GM12878 (cell line): ENCODE results near the gene DIRAS2. TPM values are rescaled to one million over a fixed set of nuclear protein-coding genes. Genes with fewer than 3 reads are reported as not detected.

Source experiments
- ATAC-seq: fragments of 200-7000 bp; cut with Tn5 transposase; 3 replicates; pipeline ENCODE4 v1.9.1; 2020; ENCODE audit warnings: mild to moderate bottlenecking, moderate library complexity
- BruUV-seq: library from RNA; stranded (reverse); fragments of 400-500 nt; replicated peaks from 2 replicates; lab custom pipeline; 2021; lab: Mats Ljungman, UMichigan
- CTCF ChIA-PET: fragments of 300-600 bp; sonication (Branson Sonifier 250); formaldehyde crosslinking; extraction: SDS; loops from one replicate; lab custom pipeline; 2021; ENCODE audit warnings: inconsistent platforms; lab: Yijun Ruan, JAX
- POLR2A ChIA-PET: fragments of 350-600 bp; formaldehyde crosslinking; extraction: SDS; loops from one replicate; lab custom pipeline; 2021; ENCODE audit warnings: inconsistent platforms; lab: Charles Lee
- RAD21 ChIA-PET: fragments of 300-600 bp; sonication (Branson Sonifier 250); formaldehyde crosslinking; loops from one replicate; lab custom pipeline; 2023; ENCODE audit warnings: antibody characterized with exemption; ENCODE audit not compliant: unreplicated experiment; lab: Charles Lee
- SMC1A ChIA-PET: fragments of 300-600 bp; sonication (Branson Sonifier 250); formaldehyde crosslinking; loops from one replicate; lab custom pipeline; 2023; ENCODE audit not compliant: unreplicated experiment, uncharacterized antibody; lab: Charles Lee
- DNase-seq: peaks from one replicate; pipeline ENCODE4 v3.0.0-alpha.2; 2011; ENCODE audit warnings: low read depth, low spot score
- FAIRE-seq: peaks from 3 replicates; lab custom pipeline; 2011; peaks lifted over from hg19 to GRCh38; lab: Jason Lieb, UNC
- H2AFZ ChIP-seq: 2 replicates; pipeline ENCODE4 v1.6.0; 2011; ENCODE audit warnings: low read depth, low read length, control low read depth; ENCODE audit not compliant: control insufficient read depth
- H3K27ac ChIP-seq: 2 replicates; pipeline ENCODE4 v1.5.1; 2011; ENCODE audit warnings: control low read depth; ENCODE audit not compliant: control insufficient read depth, insufficient read depth
- H3K27me3 ChIP-seq, 2 experiments: replicated peaks in 1 of 2; 2 replicates each; pipeline versions ENCODE4 v1.6.0 to v1.6.1; 2011; ENCODE audit warnings: low read length in 1 of 2; ENCODE audit not compliant: control insufficient read depth in 2 of 2, insufficient read depth in 2 of 2
- H3K36me3 ChIP-seq, 2 experiments: 2 replicates each; pipeline ENCODE4 v1.5.1; 2011; ENCODE audit warnings: low read length in 1 of 2; ENCODE audit not compliant: control insufficient read depth in 2 of 2, insufficient read depth in 2 of 2
- H3K4me1 ChIP-seq: 2 replicates; pipeline ENCODE4 v1.6.1; 2011; ENCODE audit warnings: mild to moderate bottlenecking, low read length, moderate library complexity, mixed read lengths; ENCODE audit not compliant: control insufficient read depth, insufficient read depth
- H3K4me2 ChIP-seq: 2 replicates; pipeline ENCODE4 v1.6.0; 2011; ENCODE audit warnings: control low read depth; ENCODE audit not compliant: control insufficient read depth, insufficient read depth
- H3K4me3 ChIP-seq: fragments of 200-600 bp; sonication (generic); 2 replicates; pipeline ENCODE4 v1.5.1; 2016
- H3K79me2 ChIP-seq: 2 replicates; pipeline ENCODE4 v1.6.0; 2011; ENCODE audit warnings: low read length; ENCODE audit not compliant: control insufficient read depth, insufficient read depth
- H3K9ac ChIP-seq: 2 replicates; pipeline ENCODE4 v1.8.0; 2011; ENCODE audit warnings: low read length, control low read depth, mixed read lengths; ENCODE audit not compliant: control insufficient read depth, insufficient read depth
- H3K9me3 ChIP-seq: replicated peaks from 3 replicates; pipeline ENCODE4 v1.5.1; 2011; ENCODE audit warnings: mild to moderate bottlenecking, low read length; ENCODE audit not compliant: control insufficient read depth, insufficient read depth
- H4K20me1 ChIP-seq: 2 replicates; pipeline ENCODE4 v1.6.0; 2011; ENCODE audit not compliant: control insufficient read depth, insufficient read depth
- GABPA ChIP-seq: IDR thresholded peaks from 2 replicates; pipeline ENCODE4 v1.6.1; 2014; ENCODE audit warnings: antibody characterized with exemption, low read depth, mild to moderate bottlenecking, inconsistent platforms
- HCFC1 ChIP-seq: fragments of 150-350 bp; IDR thresholded peaks from 2 replicates; pipeline ENCODE4 v1.6.1; 2014; ENCODE audit warnings: low read length
- HDAC6 ChIP-seq: fragments of 200-600 bp; sonication (generic); IDR thresholded peaks from one replicate; pipeline ENCODE4 v1.8.0; 2017; ENCODE audit warnings: antibody characterized with exemption; ENCODE audit not compliant: unreplicated experiment
- HDGF ChIP-seq: fragments of 450-650 bp; IDR thresholded peaks from 2 replicates; pipeline ENCODE4 v1.6.1; 2016; ENCODE audit warnings: antibody characterized with exemption
- KAT2A ChIP-seq: conservative IDR thresholded peaks from 2 replicates; pipeline ENCODE4 v1.6.1; 2011; ENCODE audit warnings: low read depth, low read length; ENCODE audit not compliant: control insufficient read depth
- LARP7 ChIP-seq: fragments of 450-650 bp; IDR thresholded peaks from 2 replicates; pipeline ENCODE4 v1.6.1; 2017; ENCODE audit warnings: mild to moderate bottlenecking
- MAX ChIP-seq: IDR thresholded peaks from 2 replicates; pipeline ENCODE4 v1.6.1; 2012; ENCODE audit warnings: low read depth, low read length, improper control_type of control experiment
- NFIC ChIP-seq: IDR thresholded peaks from 2 replicates; pipeline ENCODE4 v1.6.1; 2012; ENCODE audit warnings: low read depth, mild to moderate bottlenecking, inconsistent platforms, low read length, moderate library complexity
- NFYA ChIP-seq: IDR thresholded peaks from 2 replicates; pipeline ENCODE4 v1.6.1; 2011; ENCODE audit warnings: low read depth, mild to moderate bottlenecking, low read length, improper control_type of control experiment, borderline replicate concordance
- POLR2AphosphoS2 ChIP-seq: IDR thresholded peaks from 2 replicates; pipeline ENCODE4 v1.6.1; 2011; ENCODE audit warnings: low read depth, mild to moderate bottlenecking, low read length, improper control_type of control experiment, moderate library complexity
- POLR2AphosphoS5 ChIP-seq: IDR thresholded peaks from 2 replicates; pipeline ENCODE4 v1.6.1; 2011; ENCODE audit warnings: mild to moderate bottlenecking, low read length, inconsistent platforms
- POU2F2 ChIP-seq: IDR thresholded peaks from 3 replicates; pipeline ENCODE4 v1.6.1; 2011; ENCODE audit warnings: low read depth, mild to moderate bottlenecking, low read length, borderline replicate concordance
- RBBP5 ChIP-seq: fragments of 200-600 bp; sonication (generic); conservative IDR thresholded peaks from 2 replicates; pipeline ENCODE4 v1.6.1; 2016
- RFX5 ChIP-seq: IDR thresholded peaks from 2 replicates; pipeline ENCODE4 v1.6.1; 2011; ENCODE audit warnings: low read depth, low read length, improper control_type of control experiment
- ZBTB33 ChIP-seq: fragments of 450-650 bp; IDR thresholded peaks from 2 replicates; pipeline ENCODE4 v1.6.1; 2017; ENCODE audit warnings: mild to moderate bottlenecking
- ZNF622 ChIP-seq: fragments of 450-650 bp; IDR thresholded peaks from 2 replicates; pipeline ENCODE4 v1.6.1; 2017; ENCODE audit warnings: mild to moderate bottlenecking, inconsistent platforms
- WGBS: methylation state at CpG from one replicate; pipeline ENCODE4 v1.1.6; 2016; ENCODE audit warnings: low lambda C conversion rate; ENCODE audit not compliant: insufficient replicate concordance, insufficient coverage; ENCODE audit errors: missing lambda C conversion rate; 5-methylcytosine and 5-hydroxymethylcytosine counted together
- in situ Hi-C: fragments of 300-500 bp; cut with MboI; formaldehyde crosslinking; loops from 9 replicates; pipeline ENCODE4 v1.14.3; 2018; ENCODE audit warnings: mixed read lengths
- intact Hi-C: fragments of 100-400 bp; cut with micrococcal nuclease; formaldehyde crosslinking; loops from one replicate; pipeline ENCODE4 v1.14.2; 2022; ENCODE audit not compliant: unreplicated experiment
- polyA plus RNA-seq, 11 experiments: library from polyadenylated mRNA; depleted of rRNA in 4 of 11; unstranded in 6 of 11; stranded (reverse) in 5 of 11; fragments of >200 nt; fragmentation: Nextera tagmentation in 4 of 11; fragmentation: Illumina TruSeq in 1 of 11; extraction: Ambion mirVana in 4 of 11; extraction: Trizol in 1 of 11; gene quantifications; 1 replicate in 1 of 11; 2 replicates in 10 of 11; pipeline versions ENCODE4 v1.2.1 to v1.2.3, GENCODE V29; 2011 to 2016; ENCODE audit warnings: inconsistent platforms in 2 of 11, missing spikeins in 2 of 11, low read depth in 1 of 11
- total RNA-seq, 4 experiments: library from RNA; depleted of rRNA in 3 of 4; stranded (reverse); fragments of >200 nt in 3 of 4; fragmentation: Illumina TruSeq in 1 of 4; extraction: Trizol in 1 of 4; gene quantifications; 2 replicates each; pipeline versions ENCODE4 v1.2.1 to v1.2.3, GENCODE V29; 2013 to 2021

Gene DIRAS2
- total and polyA plus RNA-seq, 10 of the 15 experiments (the other 5 are each of a cell fraction or from before 2014, with no cell fraction given), result not detected

GRCh38 chr9:90579181-90579580 lies 63.4 kb downstream of the DIRAS2 start:
- ChIA-PET SMC1A (interaction anchor here (1.0 kb wide), 1 partner anchor 10 kb away, joined by 3 read pairs; no protein-coding TSS in a partner anchor), RAD21 (no interaction called here), CTCF (interaction anchor here (0.7 kb wide), 1 partner anchor 15 kb away, joined by 4 read pairs; no protein-coding TSS in a partner anchor), POLR2A (no interaction called here)
- no peak for DNase-seq
- Histone ChIP-seq H3K79me2 (no peaks in the 10 kb centered on the region), H4K20me1 (no peaks in the 10 kb centered on the region), H3K36me3 (no peaks in the 10 kb centered on the region), H3K9me3 (no peaks in the 10 kb centered on the region), H2AFZ (no peak overlapping the region), H3K4me3 (no peak overlapping the region), H3K4me1 (no peaks in the 10 kb centered on the region), H3K27me3 (no peaks in the 10 kb centered on the region; a peak in 1 of 4 replicates), H3K9ac (no peak overlapping the region), H3K4me2 (no peak overlapping the region), H3K27ac (no peak overlapping the region)
- no peak for FAIRE-seq
- no TSS peak for BruUV-seq
- ATAC-seq, result no peak
- TF ChIP-seq ZNF622, result no peak
- TF ChIP-seq GABPA, result no peak
- TF ChIP-seq RBBP5, result no peak
- no peak for TF ChIP-seq POLR2AphosphoS5
- no peak for TF ChIP-seq LARP7
- intact Hi-C loops (no loop called here), in situ Hi-C loops (no loop called here)
- WGBS, result 29% methylated on average over 2 of the region's 2 CpGs

GRCh38 chr9:90578126-90578815 lies 64.4 kb downstream of the DIRAS2 start:
- Histone ChIP-seq H3K27me3 (no peaks in the 10 kb centered on the region; a peak in 1 of 4 replicates), H3K4me3 (no peak overlapping the region), H4K20me1 (no peaks in the 10 kb centered on the region), H3K9me3 (no peaks in the 10 kb centered on the region), H3K36me3 (no peaks in the 10 kb centered on the region), H3K27ac (no peak overlapping the region), H3K9ac (no peak overlapping the region), H2AFZ (no peak overlapping the region), H3K4me1 (no peaks in the 10 kb centered on the region), H3K4me2 (no peak overlapping the region), H3K79me2 (no peaks in the 10 kb centered on the region)
- ChIA-PET RAD21 (no interaction called here), CTCF (no interaction called here), POLR2A (no interaction called here), SMC1A (interaction anchor here (1.0 kb wide), 1 partner anchor 9 kb away, joined by 3 read pairs; no protein-coding TSS in a partner anchor)
- 24% methylated on average over 3 of the region's 3 CpGs for WGBS
- no TSS peak for BruUV-seq
- in situ Hi-C loops (no loop called here), intact Hi-C loops (no loop called here)
- ATAC-seq (no peak), FAIRE-seq (no peak), DNase-seq (no peak)
- no peak for TF ChIP-seq POLR2AphosphoS2
- no peak for TF ChIP-seq HDGF
- no peak for TF ChIP-seq NFIC
- no peak for TF ChIP-seq POU2F2
- no peak for TF ChIP-seq RFX5
- TF ChIP-seq KAT2A, result no peak
- TF ChIP-seq NFYA, result no peak
- no peak for TF ChIP-seq MAX
- TF ChIP-seq ZBTB33, result no peak
- TF ChIP-seq HDAC6, result no peak
- TF ChIP-seq HCFC1, result no peak
